Activated T-helper 1 cell treated with anti-CD3 and anti-CD28 coated beads, Interleukin-2, amount 50 U/mL, for 16 hours (primary cell): ENCODE data around the gene LRRFIP2.

Experiments used
- DNase-seq, 2 donors: peaks; one replicate each; pipeline ENCODE4 v3.0.0-alpha.2; 2020; ENCODE audit warnings: low read depth in 1 of 2, low spot score in 1 of 2

LRRFIP2 gene

GRCh38 chr3:37029516-37030163, 144.7 kb downstream of the LRRFIP2 start:
- no peak for DNase-seq

DNA sequence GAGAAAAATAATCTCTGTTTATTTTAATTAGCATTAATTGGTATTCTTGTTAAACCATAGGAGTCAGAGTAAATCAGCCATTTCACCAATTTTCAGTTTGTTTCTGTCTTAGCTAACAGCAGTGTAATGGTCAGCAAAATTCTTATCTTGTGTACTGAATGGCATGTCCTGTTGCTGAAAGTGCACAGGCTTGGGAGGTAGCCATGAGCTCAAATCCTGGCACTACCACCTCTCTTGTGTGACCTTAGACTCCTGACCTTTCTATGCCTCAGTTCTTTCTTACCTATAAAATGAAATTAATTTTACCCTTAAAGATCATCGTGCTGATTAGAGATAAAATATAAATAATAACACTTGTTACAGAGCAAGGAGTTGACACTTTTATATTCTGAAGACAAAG, 145.3 kb downstream of the LRRFIP2 start:
- no peak for DNase-seq

- no peak for DNase-seq
Observed at GRCh38 chr3:37028329-37028728, 146.1 kb downstream of the LRRFIP2 start.

- DNase-seq, result no peak
Observed at GRCh38 chr3:37026851-37027250, 147.5 kb downstream of the LRRFIP2 start.

- DNase-seq, result no peak
Observed at GRCh38 chr3:37025561-37026335, 148.6 kb downstream of the LRRFIP2 start.

GRCh38 chr3:37024820-37025405, 149.5 kb downstream of the LRRFIP2 start:
- DNase-seq, result no peak

GRCh38 chr3:37024092-37024491, 150.3 kb downstream of the LRRFIP2 start:
- no peak for DNase-seq

GRCh38 chr3:37017683-37018082, 156.7 kb downstream of the LRRFIP2 start:
- no peak for DNase-seq

- DNase-seq, result no peak
Observed at GRCh38 chr3:37016903-37017302, 157.5 kb downstream of the LRRFIP2 start.

DNA sequence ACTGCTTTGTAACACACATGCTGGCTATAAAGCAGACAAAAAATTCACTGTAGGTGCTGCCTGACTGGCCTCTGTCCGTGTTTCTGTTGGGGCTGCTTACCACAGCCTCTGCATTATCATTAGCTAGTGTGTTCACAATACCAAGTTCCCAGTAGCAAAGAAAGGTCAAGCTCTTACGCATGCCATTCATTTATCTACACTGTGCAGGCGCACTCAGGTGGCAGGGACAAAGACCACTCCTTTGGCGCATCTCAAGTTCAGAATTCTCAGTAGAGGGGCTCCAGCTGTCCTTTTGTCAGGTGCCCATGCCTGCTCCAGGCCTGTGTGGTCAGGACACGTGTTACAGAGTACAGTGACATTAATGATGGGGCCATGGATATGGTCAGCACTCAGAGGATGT, 158.7 kb downstream of the LRRFIP2 start:
- no peak for DNase-seq

DNA sequence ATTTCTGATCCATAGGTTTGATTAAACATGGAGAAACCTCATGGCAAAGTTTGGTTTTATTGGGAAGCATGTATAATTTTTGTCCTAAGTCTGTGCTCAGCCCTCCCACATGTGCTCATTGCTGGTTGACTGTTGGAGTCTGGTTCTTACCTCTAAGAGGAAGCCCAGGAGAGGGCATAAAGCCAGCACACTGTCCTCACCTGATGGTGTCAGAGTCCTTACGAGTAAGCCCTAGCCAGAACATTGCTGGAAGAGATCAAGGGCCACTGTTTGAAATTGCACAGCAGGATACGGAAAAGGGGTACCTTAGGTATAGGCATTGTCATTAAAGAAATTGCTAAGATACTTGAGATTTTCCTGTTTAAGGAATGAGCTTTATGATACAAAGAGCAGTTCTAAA, 159.8 kb downstream of the LRRFIP2 start:
- no peak for DNase-seq
